ENCODE data around the gene JADE1.

DNA sequence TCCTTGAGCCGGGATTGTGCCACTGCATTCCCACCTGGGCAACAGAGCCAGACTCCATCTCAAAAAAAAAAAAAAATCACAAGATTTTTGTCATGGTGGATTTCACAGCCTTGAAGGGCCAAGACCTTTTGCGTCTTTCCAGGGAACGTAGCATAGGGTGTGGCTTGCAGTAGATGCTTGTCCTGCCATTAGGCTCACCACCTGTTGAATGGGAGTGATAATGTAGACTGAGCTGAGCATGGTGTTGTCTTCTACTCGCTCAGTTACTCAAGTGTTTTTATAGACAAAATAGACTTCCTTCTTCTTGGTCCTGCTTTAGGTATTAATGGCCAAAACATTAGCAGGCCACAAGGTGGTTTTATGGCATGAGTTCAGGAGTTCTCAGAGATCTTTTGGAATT is 40.8 kb downstream of the JADE1 start:
- TF ChIP-seq, protein P1, sequence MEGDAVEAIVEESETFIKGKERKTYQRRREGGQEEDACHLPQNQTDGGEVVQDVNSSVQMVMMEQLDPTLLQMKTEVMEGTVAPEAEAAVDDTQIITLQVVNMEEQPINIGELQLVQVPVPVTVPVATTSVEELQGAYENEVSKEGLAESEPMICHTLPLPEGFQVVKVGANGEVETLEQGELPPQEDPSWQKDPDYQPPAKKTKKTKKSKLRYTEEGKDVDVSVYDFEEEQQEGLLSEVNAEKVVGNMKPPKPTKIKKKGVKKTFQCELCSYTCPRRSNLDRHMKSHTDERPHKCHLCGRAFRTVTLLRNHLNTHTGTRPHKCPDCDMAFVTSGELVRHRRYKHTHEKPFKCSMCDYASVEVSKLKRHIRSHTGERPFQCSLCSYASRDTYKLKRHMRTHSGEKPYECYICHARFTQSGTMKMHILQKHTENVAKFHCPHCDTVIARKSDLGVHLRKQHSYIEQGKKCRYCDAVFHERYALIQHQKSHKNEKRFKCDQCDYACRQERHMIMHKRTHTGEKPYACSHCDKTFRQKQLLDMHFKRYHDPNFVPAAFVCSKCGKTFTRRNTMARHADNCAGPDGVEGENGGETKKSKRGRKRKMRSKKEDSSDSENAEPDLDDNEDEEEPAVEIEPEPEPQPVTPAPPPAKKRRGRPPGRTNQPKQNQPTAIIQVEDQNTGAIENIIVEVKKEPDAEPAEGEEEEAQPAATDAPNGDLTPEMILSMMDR (IDR thresholded peaks at IDR 0.05), result no peak
- no peak for TF ChIP-seq EP300 (IDR thresholded peaks at IDR 0.05)

Data from suprapubic skin (tissue), 3 donors.